ENCODE measurements around the gene MON2.
"Not testable (repeated sequence)": the region's sequence is repeated elsewhere in the genome, so short reads cannot be mapped to it uniquely, and the experiment has no call there.

The MON2 gene

GRCh38 chr12:62543741-62544140, 77.1 kb downstream of the MON2 start:
- DNase-seq (ENCODE audit: low spot score), result no peak

GRCh38 chr12:62552906-62553556, 86.4 kb downstream of the MON2 start:
- DNase-seq (ENCODE audit: low spot score), result no peak

GRCh38 chr12:62559366-62559765, 92.7 kb downstream of the MON2 start:
- DNase-seq (ENCODE audit: low spot score), result not testable (repeated sequence)

- no peak for DNase-seq (ENCODE audit: low spot score)
Measured at GRCh38 chr12:62562846-62563245, 96.2 kb downstream of the MON2 start.

GRCh38 chr12:62575036-62575435, 108.4 kb downstream of the MON2 start:
- no peak for DNase-seq (ENCODE audit: low spot score)

- no peak for DNase-seq (ENCODE audit: low spot score)
Measured at GRCh38 chr12:62576503-62576902, 109.9 kb downstream of the MON2 start.

- no peak for DNase-seq (ENCODE audit: low spot score)
Measured at GRCh38 chr12:62578726-62579125, 112.1 kb downstream of the MON2 start.

- peak; percentile 38 for DNase-seq (ENCODE audit: low spot score)
Measured at GRCh38 chr12:62581288-62582064, 114.8 kb downstream of the MON2 start.

GRCh38 chr12:62582065-62582366, 115.4 kb downstream of the MON2 start:
- DNase-seq (ENCODE audit: low spot score), result no peak

- no peak for DNase-seq (ENCODE audit: low spot score)
Measured at GRCh38 chr12:62584619-62585018, 118.0 kb downstream of the MON2 start.

GRCh38 chr12:62586850-62587249, 120.2 kb downstream of the MON2 start:
- DNase-seq (ENCODE audit: low spot score), result no peak

GRCh38 chr12:62588916-62589315, 122.3 kb downstream of the MON2 start:
- no peak for DNase-seq (ENCODE audit: low spot score)

- DNase-seq (ENCODE audit: low spot score), result no peak
Measured at GRCh38 chr12:62597253-62597652, 130.6 kb downstream of the MON2 start.

- no peak for DNase-seq (ENCODE audit: low spot score)
Measured at GRCh38 chr12:62598846-62599245, 132.2 kb downstream of the MON2 start.

- no peak for DNase-seq (ENCODE audit: low spot score)
Measured at GRCh38 chr12:62599854-62600437, 133.3 kb downstream of the MON2 start.

GRCh38 chr12:62601765-62602164, 135.1 kb downstream of the MON2 start:
- DNase-seq (ENCODE audit: low spot score), result peak; percentile 13

- peak; percentile 79 for DNase-seq (ENCODE audit: low spot score)
Measured at GRCh38 chr12:62602255-62603060, 135.8 kb downstream of the MON2 start.

GRCh38 chr12:62603061-62603810, 136.6 kb downstream of the MON2 start:
- DNase-seq (ENCODE audit: low spot score), result peak; percentile 72

GRCh38 chr12:62603811-62604098, 137.1 kb downstream of the MON2 start:
- DNase-seq (ENCODE audit: low spot score), result no peak

GRCh38 chr12:62604373-62604772, 137.7 kb downstream of the MON2 start:
- DNase-seq (ENCODE audit: low spot score), result no peak

GRCh38 chr12:62604871-62605270, 138.2 kb downstream of the MON2 start:
- peak; percentile 26 for DNase-seq (ENCODE audit: low spot score)

- no peak for DNase-seq (ENCODE audit: low spot score)
Measured at GRCh38 chr12:62605981-62606380, 139.4 kb downstream of the MON2 start.

Data from hematopoietic multipotent progenitor cell treated with erythropoietin and hydrocortisone succinate and interleukin-3 and kit ligand, for 17 days (in vitro differentiated cells).